CD4-positive, alpha-beta T cell treated with Interleukin-15 for 1 hour (primary cell): ENCODE results near the gene DLL1.

Experiments
- DNase-seq: peaks from one replicate; pipeline ENCODE4 v3.0.0-alpha.2; 2020

DLL1 gene

GRCh38 chr6:170294813-170295509 is 4.1 kb upstream of the DLL1 start:
- no peak for DNase-seq

DNA sequence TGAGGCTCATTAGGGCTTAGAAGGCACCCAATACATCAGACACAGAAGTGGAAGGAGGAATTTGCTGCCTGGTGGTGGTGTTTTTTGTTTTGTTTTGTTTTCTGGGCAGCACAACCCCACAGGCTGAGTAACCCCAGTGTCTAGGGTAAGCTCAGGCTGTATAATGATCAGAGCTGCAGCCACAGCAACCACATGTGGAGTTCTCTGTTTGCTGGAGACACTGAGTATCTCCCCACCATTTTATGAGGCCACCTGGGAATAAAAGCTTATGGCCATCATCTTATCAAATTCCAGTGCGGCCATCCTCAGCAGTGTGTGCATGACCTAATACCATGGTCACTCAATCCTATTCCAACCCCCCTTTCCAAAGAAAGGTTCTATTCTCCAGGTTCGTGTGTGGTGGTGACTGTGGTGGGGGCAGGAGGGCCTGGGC is 3.4 kb upstream of the DLL1 start:
- DNase-seq: no peak

DNA sequence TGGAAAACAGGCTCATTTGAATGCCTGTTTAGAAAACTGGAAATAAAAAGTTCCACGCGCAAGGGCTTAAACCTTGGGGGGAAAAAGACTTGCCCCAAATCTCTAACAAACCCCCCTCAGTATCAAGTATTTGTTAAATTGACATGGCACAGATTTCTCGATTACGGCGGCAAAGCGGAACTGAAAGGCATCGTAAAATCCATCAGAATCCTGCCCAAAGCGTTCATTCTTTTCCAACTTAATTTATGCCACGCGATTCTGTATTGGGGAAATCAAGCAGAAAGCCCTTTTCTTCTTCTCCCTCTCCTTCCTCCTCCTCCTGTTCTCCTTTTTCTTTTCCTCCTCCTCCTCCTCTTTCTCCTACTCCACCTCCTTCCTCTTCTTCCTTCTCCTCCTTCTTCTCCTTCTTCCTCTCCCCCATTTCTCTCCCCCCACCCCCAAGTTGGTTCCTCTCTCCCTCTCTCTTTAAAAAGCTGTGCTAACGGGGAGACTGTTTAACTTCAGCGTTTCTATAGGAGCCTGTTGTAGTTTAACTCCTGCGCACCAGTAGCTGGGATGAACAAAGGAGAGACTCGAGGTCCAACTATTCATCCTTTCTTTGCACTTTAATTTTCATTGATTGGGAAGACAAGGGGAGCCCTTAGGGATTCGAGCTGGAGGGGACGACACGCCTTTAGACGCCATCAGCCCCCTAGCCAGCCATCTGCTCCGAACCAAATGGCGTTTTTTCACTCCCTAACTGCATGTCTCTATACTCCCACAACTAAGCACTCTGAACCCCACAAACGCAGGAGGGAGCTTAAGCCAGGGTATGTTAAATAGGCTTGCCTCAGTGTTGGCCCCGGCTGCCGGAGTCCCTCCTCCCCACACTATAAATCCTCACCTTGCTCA is 2.7 kb upstream of the DLL1 start:
- no peak for DNase-seq

GRCh38 chr6:170292407-170293158 is 1.7 kb upstream of the DLL1 start:
- DNase-seq: no peak

GRCh38 chr6:170292111-170292406 is 1.2 kb upstream of the DLL1 start:
- DNase-seq: no peak

- DNase-seq: peak; percentile 48
These were observed 613 bp upstream of the DLL1 start for GRCh38 chr6:170291271-170292110.

DNA sequence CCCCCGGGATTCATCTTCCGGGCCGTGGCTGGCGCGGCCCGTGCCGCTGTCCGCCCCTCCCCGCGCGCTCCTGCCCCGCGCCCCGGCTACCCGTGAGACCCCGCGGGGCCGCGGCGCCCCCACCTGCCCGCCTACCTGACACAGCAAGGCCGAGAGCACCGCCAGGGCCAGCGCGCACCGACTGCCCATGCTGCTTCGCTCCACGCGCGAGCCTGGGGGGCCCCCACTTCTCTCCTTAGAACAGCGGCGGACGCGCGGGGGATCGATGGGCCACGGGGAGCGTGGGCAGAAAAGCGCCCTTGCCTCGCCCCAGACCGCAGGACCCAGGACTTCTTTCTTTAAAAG is 955 bp downstream of the DLL1 start:
- no peak for DNase-seq

- no peak for DNase-seq
These were observed 1.5 kb downstream of the DLL1 start for GRCh38 chr6:170289180-170289931.

- no peak for DNase-seq
These were observed 2.1 kb downstream of the DLL1 start for GRCh38 chr6:170288852-170289179.

DNA sequence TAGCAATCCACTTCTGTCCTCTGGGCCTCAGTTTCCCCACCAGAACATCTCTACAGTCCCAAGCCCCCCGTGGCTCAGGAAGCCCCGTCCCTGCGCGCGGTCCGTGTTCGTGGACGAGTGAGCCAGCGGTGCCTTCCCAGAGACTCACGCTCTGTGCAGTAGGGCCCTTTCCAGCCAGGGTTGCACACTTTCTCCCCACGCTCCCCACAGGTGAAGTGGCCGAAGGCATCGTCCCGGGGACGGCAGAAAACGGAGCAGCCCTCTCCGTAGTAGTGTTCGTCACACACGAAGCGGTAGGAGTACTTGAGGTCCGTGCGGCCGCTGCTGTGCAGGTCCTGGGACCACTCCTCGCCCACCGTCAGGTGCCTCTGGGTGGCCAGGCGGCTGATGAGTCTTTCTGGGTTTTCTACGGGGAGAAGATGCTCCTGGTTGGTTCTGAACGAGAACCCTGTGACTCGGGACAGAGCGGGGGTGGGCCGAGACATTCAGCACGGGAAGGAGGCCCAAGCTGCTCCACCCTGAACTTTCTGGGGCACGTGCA is 2.7 kb downstream of the DLL1 start:
- no peak for DNase-seq

- DNase-seq: no peak
These were observed 3.5 kb downstream of the DLL1 start for GRCh38 chr6:170287371-170287876.

DNA sequence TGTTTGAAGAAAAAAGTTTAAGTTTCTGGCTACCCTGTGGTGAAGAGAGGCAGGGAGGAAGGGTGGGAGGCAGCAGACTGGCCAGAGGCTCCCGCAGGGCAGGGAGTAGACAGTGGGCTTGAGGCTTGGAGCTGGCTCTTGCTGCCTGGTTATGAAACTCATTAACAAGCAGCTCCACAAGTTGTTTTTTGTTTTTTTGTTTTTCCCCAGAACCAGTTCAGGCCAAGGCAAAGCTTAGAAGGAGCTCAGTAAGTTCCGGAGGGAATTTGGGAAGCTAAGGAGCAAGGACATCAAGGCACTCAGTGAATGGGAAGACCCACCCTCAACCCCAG is 4.0 kb downstream of the DLL1 start:
- DNase-seq: no peak

DNA sequence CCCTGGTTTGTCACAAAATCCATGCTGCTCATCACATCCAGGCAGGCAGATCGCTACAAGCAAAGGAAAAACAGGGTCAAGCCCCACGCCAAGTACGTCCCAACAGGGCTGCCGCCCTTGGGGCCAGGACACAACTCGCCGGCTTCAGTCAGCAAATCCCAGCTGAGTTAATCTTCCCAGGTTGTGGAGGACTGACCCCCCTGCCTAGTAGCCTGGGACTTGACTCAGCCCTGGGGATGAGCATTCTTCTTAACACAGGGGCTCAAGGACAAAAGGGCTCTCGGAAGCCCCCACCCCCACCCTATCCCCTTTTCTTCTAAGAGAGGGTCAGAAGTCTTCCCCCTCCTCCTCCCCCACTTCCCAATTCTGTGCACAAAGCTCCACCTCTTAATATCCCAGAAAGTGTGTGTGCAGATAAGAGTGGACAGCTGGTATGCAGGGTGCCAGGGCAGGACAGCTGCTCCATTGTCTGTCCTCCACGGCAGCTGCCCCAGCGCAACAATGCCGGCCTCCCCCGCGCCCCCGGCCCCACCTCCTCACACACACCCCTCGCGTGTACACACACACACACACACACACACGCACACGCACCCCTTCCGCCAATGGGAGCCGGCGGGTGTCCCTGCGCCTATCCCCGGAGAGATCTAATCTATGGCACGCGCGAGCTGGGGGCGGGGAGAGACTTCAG is 4.5 kb downstream of the DLL1 start:
- DNase-seq: no peak

- DNase-seq: no peak
These were observed 5.4 kb downstream of the DLL1 start for GRCh38 chr6:170285482-170285881.

DNA sequence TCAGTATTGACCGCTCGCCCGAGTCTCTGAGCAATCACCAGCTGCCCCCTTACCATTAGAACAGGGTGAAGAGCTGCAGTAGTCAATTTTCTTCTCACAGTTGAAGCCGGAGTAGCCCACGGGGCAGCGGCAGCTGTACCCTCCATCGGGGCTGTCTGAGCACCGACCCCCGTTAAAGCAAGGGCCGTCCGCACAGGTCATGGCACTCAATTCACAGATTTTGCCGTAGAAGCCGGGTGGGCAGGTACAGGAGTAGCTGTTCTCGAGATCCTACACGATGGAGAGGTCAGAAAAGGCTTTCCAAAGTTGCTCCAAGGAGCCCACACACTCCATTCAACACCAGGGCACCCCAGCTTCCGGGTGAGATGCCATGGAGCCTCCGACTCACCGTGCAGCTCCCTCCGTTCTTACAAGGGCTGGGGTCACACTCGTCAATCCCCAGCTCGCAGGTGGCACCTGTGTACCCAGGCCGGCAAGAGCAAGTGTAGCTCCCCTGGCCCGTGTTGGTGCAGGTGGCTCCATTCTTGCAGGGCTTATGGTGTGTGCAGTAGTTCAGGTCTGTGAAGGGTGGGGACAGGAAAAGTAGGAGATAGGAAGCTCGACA is 5.9 kb downstream of the DLL1 start:
- DNase-seq: no peak

GRCh38 chr6:170284126-170284773 is 6.6 kb downstream of the DLL1 start:
- DNase-seq: no peak

GRCh38 chr6:170283212-170284081 is 7.4 kb downstream of the DLL1 start:
- DNase-seq: no peak

DNA sequence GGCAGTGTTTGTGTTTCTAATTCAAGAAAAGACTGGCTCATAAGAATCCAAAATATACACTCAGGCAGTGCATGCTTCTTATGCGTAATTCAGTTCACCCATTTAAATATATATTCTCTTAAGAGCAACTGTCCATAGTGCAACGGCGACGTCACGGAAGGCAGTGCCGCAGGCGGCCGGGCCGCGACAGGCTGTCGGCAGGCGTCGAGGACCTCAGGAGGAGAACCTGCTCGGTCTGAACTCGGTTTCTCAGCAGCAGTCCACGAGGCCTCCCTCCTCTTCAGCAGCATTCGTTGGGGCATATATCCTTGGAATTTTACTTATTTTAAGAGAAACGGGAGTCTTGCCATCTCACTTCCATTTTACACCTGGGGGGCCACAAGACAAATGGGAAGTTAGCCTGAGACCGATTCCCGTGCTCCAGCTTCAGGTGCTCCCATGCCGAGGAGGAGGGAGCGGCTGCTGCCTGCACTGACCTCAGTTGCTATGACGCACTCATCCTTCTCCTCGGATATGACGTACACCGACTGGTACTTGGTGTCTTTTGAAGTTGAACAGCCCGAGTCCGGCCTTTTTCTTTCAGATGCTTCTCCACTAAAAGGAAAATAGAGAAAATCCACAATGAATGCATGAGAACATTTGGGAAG is 8.2 kb downstream of the DLL1 start:
- DNase-seq: no peak
